Panc1 (cell line): ENCODE data around the gene TBC1D16. TPM values are rescaled to one million over a fixed set of nuclear protein-coding genes. Genes with fewer than 3 reads are reported as not detected.
A peak's percentile ranks its signal among the peaks of the same experiment; 100 is the strongest.

Experiments used
- ATAC-seq: fragments of 200-7000 bp; cut with Tn5 transposase; 2 replicates; pipeline ENCODE4 v1.9.1; 2020; ENCODE audit warnings: mild to moderate bottlenecking, moderate library complexity
- BruUV-seq: library from RNA; stranded (reverse); fragments of 400-500 nt; replicated peaks from 2 replicates; lab custom pipeline; 2021; lab: Mats Ljungman, UMichigan
- CTCF ChIA-PET: fragments of 300-600 bp; sonication (Branson Sonifier 250); formaldehyde crosslinking; loops from one replicate; lab custom pipeline; 2022; ENCODE audit warnings: antibody characterized with exemption; lab: Charles Lee
- POLR2A ChIA-PET: fragments of 300-600 bp; sonication (Branson Sonifier 250); formaldehyde crosslinking; loops from one replicate; lab custom pipeline; 2022; ENCODE audit warnings: antibody characterized with exemption; lab: Charles Lee
- DNase-seq: peaks from one replicate; pipeline ENCODE4 v3.0.0-alpha.2; 2010; ENCODE audit warnings: low read depth, low spot score
- H3K27ac ChIP-seq: 2 replicates; pipeline ENCODE4 v1.5.1; 2011; ENCODE audit warnings: mild to moderate bottlenecking, low read length, inconsistent platforms
- H3K27me3 ChIP-seq: fragments of 200-500 bp; sonication (Bioruptor generic); 2 replicates; pipeline ENCODE4 v1.6.0; 2014; ENCODE audit warnings: low read length, inconsistent platforms; ENCODE audit not compliant: control insufficient read depth, insufficient read depth
- H3K36me3 ChIP-seq: fragments of 200-500 bp; sonication (Bioruptor generic); 2 replicates; pipeline ENCODE4 v1.5.1; 2014; ENCODE audit warnings: inconsistent platforms, mild to moderate bottlenecking, low read length, moderate library complexity; ENCODE audit not compliant: control insufficient read depth, insufficient read depth
- H3K4me1 ChIP-seq: 2 replicates; pipeline ENCODE4 v1.5.1; 2011; ENCODE audit warnings: inconsistent platforms, mild to moderate bottlenecking, low read length, moderate library complexity; ENCODE audit not compliant: control insufficient read depth, insufficient read depth
- H3K4me3 ChIP-seq, 2 experiments: 2 replicates each; pipeline ENCODE4 v1.5.1; 2011 to 2012; ENCODE audit warnings: low read depth in 2 of 2, low read length in 2 of 2, mild to moderate bottlenecking in 2 of 2, inconsistent platforms in 1 of 2, moderate library complexity in 1 of 2
- H3K9me3 ChIP-seq: fragments of 200-500 bp; sonication (Bioruptor generic); 2 replicates; pipeline ENCODE4 v1.5.1; 2014; ENCODE audit warnings: low read depth, mild to moderate bottlenecking, inconsistent platforms, low read length, moderate library complexity; ENCODE audit not compliant: control insufficient read depth, insufficient read depth
- POLR2AphosphoS5 ChIP-seq: IDR thresholded peaks from 2 replicates; pipeline ENCODE4 v1.6.1; 2012; ENCODE audit warnings: mild to moderate bottlenecking, low read depth, low read length, moderate library complexity
- REST ChIP-seq, 2 experiments: IDR thresholded peaks; 2 replicates each; pipeline ENCODE4 v1.6.1; 2011 to 2012; ENCODE audit warnings: low read depth in 2 of 2, control low read depth in 1 of 2, low read length in 1 of 2, mild to moderate bottlenecking in 1 of 2, moderate library complexity in 1 of 2; ENCODE audit not compliant: insufficient read depth in 1 of 2
- SIN3A ChIP-seq: IDR thresholded peaks from 2 replicates; pipeline ENCODE4 v1.6.1; 2012; ENCODE audit warnings: low read depth, mild to moderate bottlenecking, low read length, moderate library complexity, borderline replicate concordance; ENCODE audit not compliant: insufficient read depth
- TCF7L2 ChIP-seq: IDR thresholded peaks from 2 replicates; pipeline ENCODE4 v1.6.1; 2011; ENCODE audit warnings: mild to moderate bottlenecking, low read depth, low read length, inconsistent platforms
- in situ Hi-C: cut with HindIII; loops from 2 replicates; pipeline ENCODE4 v1.10.0; 2016; ENCODE audit warnings: low sequenced_read_pairs, low pct_unique_long_range_greater_than_20kb
- intact Hi-C: fragments of 100-400 bp; cut with micrococcal nuclease; formaldehyde crosslinking; loops from one replicate; pipeline ENCODE4 v1.10.0; 2022; ENCODE audit not compliant: unreplicated experiment
- total RNA-seq: library from RNA; stranded (reverse); gene quantifications from one replicate; pipeline ENCODE4 v1.2.1, GENCODE V29; 2021; ENCODE audit not compliant: unreplicated experiment
- TF ChIP-seq, protein P1 (sequence below): fragments of 450-650 bp; IDR thresholded peaks from 2 replicates; pipeline ENCODE4 v1.5.1; 2017; ENCODE audit warnings: mild to moderate bottlenecking

The TBC1D16 gene
- total RNA-seq, 1 experiment from 2014 or later = 41.6 TPM

GRCh38 chr17:79929257-79930061 lies 106.2 kb downstream of the TBC1D16 start:
- Histone ChIP-seq H3K36me3 (no peaks in the 10 kb centered on the region), H3K9me3 (no peaks in the 10 kb centered on the region), H3K27me3 (no peaks in the 10 kb centered on the region), H3K27ac (no peak overlapping the region), H3K4me1 (peaks cover 30% of the 10 kb centered on the region), H3K4me3 (peak overlapping the region; percentile 44 to 58)
- no peak for ATAC-seq
- TF ChIP-seq, protein P1, sequence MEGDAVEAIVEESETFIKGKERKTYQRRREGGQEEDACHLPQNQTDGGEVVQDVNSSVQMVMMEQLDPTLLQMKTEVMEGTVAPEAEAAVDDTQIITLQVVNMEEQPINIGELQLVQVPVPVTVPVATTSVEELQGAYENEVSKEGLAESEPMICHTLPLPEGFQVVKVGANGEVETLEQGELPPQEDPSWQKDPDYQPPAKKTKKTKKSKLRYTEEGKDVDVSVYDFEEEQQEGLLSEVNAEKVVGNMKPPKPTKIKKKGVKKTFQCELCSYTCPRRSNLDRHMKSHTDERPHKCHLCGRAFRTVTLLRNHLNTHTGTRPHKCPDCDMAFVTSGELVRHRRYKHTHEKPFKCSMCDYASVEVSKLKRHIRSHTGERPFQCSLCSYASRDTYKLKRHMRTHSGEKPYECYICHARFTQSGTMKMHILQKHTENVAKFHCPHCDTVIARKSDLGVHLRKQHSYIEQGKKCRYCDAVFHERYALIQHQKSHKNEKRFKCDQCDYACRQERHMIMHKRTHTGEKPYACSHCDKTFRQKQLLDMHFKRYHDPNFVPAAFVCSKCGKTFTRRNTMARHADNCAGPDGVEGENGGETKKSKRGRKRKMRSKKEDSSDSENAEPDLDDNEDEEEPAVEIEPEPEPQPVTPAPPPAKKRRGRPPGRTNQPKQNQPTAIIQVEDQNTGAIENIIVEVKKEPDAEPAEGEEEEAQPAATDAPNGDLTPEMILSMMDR = no peak
- TF ChIP-seq POLR2AphosphoS5 (no peak), REST (IDR thresholded peaks at IDR 0.05; ENCODE audit: insufficient read depth in 1 of 2, low read depth in 2 of 2, low read length in 1 of 2) (no peak), SIN3A (no peak), TCF7L2 (no peak)
- CTCF ChIA-PET = no interaction called here
- POLR2A ChIA-PET = interaction anchor here (0.6 kb wide), 1 partner anchor 80 kb away, joined by 3 read pairs; no protein-coding TSS in a partner anchor
- no peak for DNase-seq
- in situ Hi-C loops (no loop called here), intact Hi-C loops (no loop called here)
- BruUV-seq = no TSS peak

GRCh38 chr17:79928502-79929256 lies 107.0 kb downstream of the TBC1D16 start:
- no TSS peak for BruUV-seq
- DNase-seq = no peak
- ATAC-seq = no peak
- Histone ChIP-seq H3K4me1 (peaks cover 26% of the 10 kb centered on the region), H3K27ac (no peak overlapping the region), H3K36me3 (no peaks in the 10 kb centered on the region), H3K4me3 (no peak overlapping the region), H3K27me3 (no peaks in the 10 kb centered on the region), H3K9me3 (no peaks in the 10 kb centered on the region)
- no peak for TF ChIP-seq SIN3A
- TF ChIP-seq REST (IDR thresholded peaks at IDR 0.05; ENCODE audit: insufficient read depth in 1 of 2, low read depth in 2 of 2, low read length in 1 of 2) = no peak
- TF ChIP-seq, protein P1 = no peak
- TF ChIP-seq TCF7L2 = no peak
- no peak for TF ChIP-seq POLR2AphosphoS5
- CTCF ChIA-PET = no interaction called here
- in situ Hi-C loops = no loop called here
- intact Hi-C loops = no loop called here
- POLR2A ChIA-PET = interaction anchor here (0.5 kb wide), 1 partner anchor 78 kb away, joined by 4 read pairs; no protein-coding TSS in a partner anchor
